ENCODE results near the gene CDK5R1.

Gene CDK5R1

DNA sequence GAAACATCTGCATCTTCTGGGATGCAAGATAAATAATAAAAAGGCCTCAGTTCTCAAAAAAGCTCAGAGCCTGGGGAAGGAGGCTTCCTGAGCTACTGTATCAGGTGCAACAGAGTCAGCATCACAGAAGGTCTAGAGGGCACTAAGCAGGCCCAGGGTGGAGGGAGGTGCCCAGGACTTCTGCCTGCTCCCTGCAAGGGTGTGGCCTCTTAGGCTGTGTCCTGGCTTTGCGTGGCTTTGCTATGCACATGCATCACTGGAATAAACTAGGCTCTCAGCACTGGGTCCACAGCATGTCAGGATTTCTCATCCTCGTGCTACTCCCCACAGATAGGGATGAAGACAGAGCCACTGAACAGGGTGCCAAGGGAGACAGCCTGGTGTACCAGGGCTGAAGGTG lies 25.5 kb downstream of the CDK5R1 start:
- H3K27ac ChIP-seq (ENCODE audit: poor library complexity, severe bottlenecking) = no peak overlapping the region
- no peak for ATAC-seq (ENCODE audit: low read depth)
- no peaks in the 10 kb centered on the region for H3K27me3 ChIP-seq (ENCODE audit: insufficient read depth, poor library complexity, severe bottlenecking)
- H3K9me3 ChIP-seq (ENCODE audit: severe bottlenecking) = no peaks in the 10 kb centered on the region
- TF ChIP-seq CTCF (IDR thresholded peaks at IDR 0.05; ENCODE audit: poor library complexity, severe bottlenecking) = no peak
- H3K36me3 ChIP-seq (ENCODE audit: low read depth) = no peaks in the 10 kb centered on the region
- H3K4me1 ChIP-seq (ENCODE audit: insufficient read depth, poor library complexity, severe bottlenecking) = no peaks in the 10 kb centered on the region
- no peak for DNase-seq (ENCODE audit: low spot score)
- no peak overlapping the region for H3K4me3 ChIP-seq (ENCODE audit: severe bottlenecking)

GRCh38 chr17:32513579-32513978 lies 26.8 kb downstream of the CDK5R1 start:
- no peaks in the 10 kb centered on the region for H3K36me3 ChIP-seq (ENCODE audit: low read depth)
- H3K27ac ChIP-seq (ENCODE audit: poor library complexity, severe bottlenecking) = no peak overlapping the region
- H3K4me1 ChIP-seq (ENCODE audit: insufficient read depth, poor library complexity, severe bottlenecking) = no peaks in the 10 kb centered on the region
- H3K4me3 ChIP-seq (ENCODE audit: severe bottlenecking) = no peak overlapping the region
- H3K27me3 ChIP-seq (ENCODE audit: insufficient read depth, poor library complexity, severe bottlenecking) = no peaks in the 10 kb centered on the region
- no peak for TF ChIP-seq CTCF (IDR thresholded peaks at IDR 0.05; ENCODE audit: poor library complexity, severe bottlenecking)
- H3K9me3 ChIP-seq (ENCODE audit: severe bottlenecking) = no peaks in the 10 kb centered on the region
- ATAC-seq (ENCODE audit: low read depth) (no peak), DNase-seq (ENCODE audit: low spot score) (no peak)

DNA sequence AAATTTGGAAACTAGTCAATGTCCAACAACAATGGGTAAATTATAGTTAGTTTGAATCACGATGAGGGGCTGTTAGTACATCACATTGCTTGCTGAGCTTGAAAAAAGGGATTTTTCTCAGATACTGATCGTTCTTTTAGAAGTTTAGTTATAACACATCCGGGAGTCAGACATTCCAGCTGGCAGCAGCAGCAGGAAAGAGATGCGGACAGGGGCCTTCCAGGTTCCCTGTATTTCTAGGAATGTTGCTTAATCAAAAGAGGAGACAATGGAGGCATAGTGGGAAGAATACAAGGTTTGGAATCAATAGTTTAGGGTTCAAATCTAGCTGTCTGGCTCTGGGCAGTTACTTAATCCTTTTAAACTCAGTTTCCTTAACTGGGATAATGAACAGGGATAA lies 27.8 kb downstream of the CDK5R1 start:
- no peak for TF ChIP-seq CTCF (IDR thresholded peaks at IDR 0.05; ENCODE audit: poor library complexity, severe bottlenecking)
- no peak overlapping the region for H3K4me3 ChIP-seq (ENCODE audit: severe bottlenecking)

GRCh38 chr17:32515677-32516383 lies 29.0 kb downstream of the CDK5R1 start:
- Histone ChIP-seq H3K27me3 (ENCODE audit: insufficient read depth, poor library complexity, severe bottlenecking) (no peaks in the 10 kb centered on the region), H3K27ac (ENCODE audit: poor library complexity, severe bottlenecking) (no peak overlapping the region), H3K9me3 (ENCODE audit: severe bottlenecking) (no peaks in the 10 kb centered on the region), H3K4me3 (ENCODE audit: severe bottlenecking) (no peak overlapping the region), H3K36me3 (ENCODE audit: low read depth) (no peaks in the 10 kb centered on the region), H3K4me1 (ENCODE audit: insufficient read depth, poor library complexity, severe bottlenecking) (peaks cover 7% of the 10 kb centered on the region)
- no peak for TF ChIP-seq CTCF (IDR thresholded peaks at IDR 0.05; ENCODE audit: poor library complexity, severe bottlenecking)
- ATAC-seq (ENCODE audit: low read depth) = no peak
- DNase-seq (ENCODE audit: low spot score) = no peak

More for the DNA sequence above, 27.8 kb downstream of the CDK5R1 start:
- DNase-seq (ENCODE audit: low spot score) (no peak), ATAC-seq (ENCODE audit: low read depth) (no peak)
- H3K27me3 ChIP-seq (ENCODE audit: insufficient read depth, poor library complexity, severe bottlenecking) = no peaks in the 10 kb centered on the region
- H3K9me3 ChIP-seq (ENCODE audit: severe bottlenecking) = no peaks in the 10 kb centered on the region
- H3K4me1 ChIP-seq (ENCODE audit: insufficient read depth, poor library complexity, severe bottlenecking) = peaks cover 1% of the 10 kb centered on the region
- H3K36me3 ChIP-seq (ENCODE audit: low read depth) = no peaks in the 10 kb centered on the region
- H3K27ac ChIP-seq (ENCODE audit: poor library complexity, severe bottlenecking) = no peak overlapping the region

GRCh38 chr17:32516450-32516849 lies 29.7 kb downstream of the CDK5R1 start:
- no peak for DNase-seq (ENCODE audit: low spot score)
- H3K4me1 ChIP-seq (ENCODE audit: insufficient read depth, poor library complexity, severe bottlenecking) = peaks cover 7% of the 10 kb centered on the region
- no peaks in the 10 kb centered on the region for H3K27me3 ChIP-seq (ENCODE audit: insufficient read depth, poor library complexity, severe bottlenecking)
- H3K27ac ChIP-seq (ENCODE audit: poor library complexity, severe bottlenecking) = no peak overlapping the region
- H3K36me3 ChIP-seq (ENCODE audit: low read depth) = no peaks in the 10 kb centered on the region
- TF ChIP-seq CTCF (IDR thresholded peaks at IDR 0.05; ENCODE audit: poor library complexity, severe bottlenecking) = no peak
- no peak for ATAC-seq (ENCODE audit: low read depth)
- no peaks in the 10 kb centered on the region for H3K9me3 ChIP-seq (ENCODE audit: severe bottlenecking)
- H3K4me3 ChIP-seq (ENCODE audit: severe bottlenecking) = no peak overlapping the region
